Bladder microvascular endothelial cell (primary cell): Measurements from ENCODE around the gene MS4A14. TPM values are rescaled to one million over a fixed set of nuclear protein-coding genes. Genes with fewer than 3 reads are reported as not detected.

Experiments used
- total RNA-seq: library from RNA; depleted of rRNA; stranded (reverse); fragments of >200 nt; gene quantifications from 2 replicates; pipeline ENCODE4 v1.2.3, GENCODE V29; 2014

The MS4A14 gene
- total RNA-seq = not detected in 2 replicates

GRCh38 chr11:60396382-60396781 is at the start of gene MS4A14:
MS4A14 (plus strand) TSS chr11:60396459; CDS start chr11:60396579, 120 bp downstream.

GRCh38 chr11:60378354-60378753 is 17.9 kb upstream of the MS4A14 start, which contains the start of gene MS4A7:
MS4A7 (plus strand) TSS chr11:60378532; CDS start chr11:60383142, 4,610 bp downstream.

GRCh38 chr11:60429272-60429671 is 33.0 kb downstream of the MS4A14 start, which contains the start of gene MS4A5:
MS4A5 (plus strand) TSS chr11:60429572; CDS start chr11:60429675, 103 bp downstream.

GRCh38 chr11:60455531-60456042 is 59.3 kb downstream of the MS4A14 start, which contains the start of gene MS4A1:
MS4A1 (plus strand) TSS chr11:60455847; CDS start chr11:60462375, 6,528 bp downstream.

Other genes with a start within 250 kb of the MS4A14 start
- gene MS4A6A, start 213.4 kb upstream of the MS4A14 start, total RNA-seq = 0.65 and 0.88 TPM in 2 replicates
- gene MS4A4E, start 153.3 kb upstream of the MS4A14 start, total RNA-seq = not detected in 2 replicates
- not detected in 2 replicates for gene MS4A4A, start 115.8 kb upstream of the MS4A14 start, total RNA-seq
- not detected in 2 replicates for gene MS4A6E, start 69.2 kb upstream of the MS4A14 start, total RNA-seq
- not detected in 2 replicates for gene MS4A7, start 17.9 kb upstream of the MS4A14 start, total RNA-seq
- not detected in 2 replicates for gene MS4A5, start 33.1 kb downstream of the MS4A14 start, total RNA-seq
- not detected in 2 replicates for gene MS4A1, start 59.4 kb downstream of the MS4A14 start, total RNA-seq
- not detected in 2 replicates for gene MS4A12, start 96.3 kb downstream of the MS4A14 start, total RNA-seq
- not detected in 2 replicates for gene MS4A13, start 118.9 kb downstream of the MS4A14 start, total RNA-seq